HS-5 (cell line): ENCODE results near the gene PDS5B.
A peak's percentile ranks its signal among the peaks of the same experiment; 100 is the strongest.
"Not testable (repeated sequence)": the region's sequence is repeated elsewhere in the genome, so short reads cannot be mapped to it uniquely, and the experiment has no call there.

ENCODE experiments used
- DNase-seq: peaks from one replicate; pipeline ENCODE4 v3.0.0-alpha.2; 2012; ENCODE audit warnings: low read depth

The PDS5B gene

DNA sequence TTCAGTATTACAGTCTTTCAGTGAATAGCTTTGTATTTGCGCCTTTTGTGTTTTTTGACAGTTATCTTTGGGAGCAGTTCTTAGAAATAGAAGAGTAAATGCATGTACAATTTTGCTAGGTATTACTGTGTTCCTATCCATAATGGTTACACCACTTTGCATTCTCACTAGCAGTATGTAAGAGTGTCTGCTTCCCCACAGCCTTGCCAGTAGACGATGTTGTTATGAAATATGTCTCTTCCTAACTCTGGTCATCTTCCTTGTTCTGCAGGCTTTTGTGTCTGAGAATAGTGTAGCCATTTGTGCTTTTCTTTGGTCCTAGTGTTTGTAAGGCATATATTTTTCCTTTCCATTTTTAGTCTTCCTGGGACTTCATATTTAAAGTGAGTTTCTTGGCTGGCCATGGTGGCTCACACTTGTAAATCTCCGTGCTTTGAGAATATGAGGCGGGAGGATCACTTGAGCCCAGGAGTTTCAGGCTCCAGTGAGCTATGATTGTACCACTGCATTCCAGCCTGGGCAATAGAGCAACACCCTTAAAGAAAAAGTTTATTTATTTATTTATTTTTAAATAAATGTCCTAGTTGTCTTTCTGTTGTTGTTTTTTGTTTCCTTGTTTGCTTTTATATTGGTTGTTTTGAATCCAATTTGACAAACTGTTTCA lies 140.3 kb downstream of the PDS5B start:
- DNase-seq = no peak

DNA sequence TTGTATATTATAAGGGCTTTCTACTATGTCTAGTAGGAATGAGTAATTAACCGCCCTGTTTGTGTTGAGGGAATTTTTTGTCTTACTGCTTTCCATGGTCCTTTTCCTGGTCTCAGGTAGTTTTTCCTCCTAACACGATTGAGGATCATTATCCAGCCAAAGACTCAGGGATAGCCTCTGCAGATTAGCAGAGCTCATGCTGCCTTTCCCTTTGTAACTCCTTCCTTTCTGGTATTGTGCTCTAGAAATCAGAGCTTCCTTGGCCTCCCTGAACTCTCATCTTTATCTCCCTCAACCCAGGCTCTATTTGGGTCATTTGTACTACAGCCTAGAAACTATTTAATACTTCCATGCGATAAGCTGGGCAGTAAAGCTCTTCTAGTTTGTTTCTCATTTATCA lies 142.1 kb downstream of the PDS5B start:
- no peak for DNase-seq

DNA sequence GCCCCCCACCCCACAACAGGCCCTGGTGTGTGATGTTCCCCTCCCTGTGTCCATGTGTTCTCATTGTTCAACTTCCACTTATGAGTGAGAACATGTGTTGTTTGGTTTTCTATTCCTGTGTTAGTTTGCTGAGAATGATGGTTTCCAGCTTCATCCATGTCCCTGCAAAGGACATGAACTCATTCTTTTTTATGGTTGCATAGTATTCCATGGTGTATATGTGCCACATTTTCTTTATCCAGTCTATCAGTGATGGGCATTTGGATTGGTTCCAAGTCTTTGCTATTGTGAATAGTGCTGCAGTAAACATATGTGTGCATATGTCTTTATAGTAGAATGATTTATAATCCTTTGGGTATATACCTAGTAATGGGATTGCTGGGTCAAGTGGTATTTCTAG lies 142.8 kb downstream of the PDS5B start:
- not testable (repeated sequence) for DNase-seq

DNA sequence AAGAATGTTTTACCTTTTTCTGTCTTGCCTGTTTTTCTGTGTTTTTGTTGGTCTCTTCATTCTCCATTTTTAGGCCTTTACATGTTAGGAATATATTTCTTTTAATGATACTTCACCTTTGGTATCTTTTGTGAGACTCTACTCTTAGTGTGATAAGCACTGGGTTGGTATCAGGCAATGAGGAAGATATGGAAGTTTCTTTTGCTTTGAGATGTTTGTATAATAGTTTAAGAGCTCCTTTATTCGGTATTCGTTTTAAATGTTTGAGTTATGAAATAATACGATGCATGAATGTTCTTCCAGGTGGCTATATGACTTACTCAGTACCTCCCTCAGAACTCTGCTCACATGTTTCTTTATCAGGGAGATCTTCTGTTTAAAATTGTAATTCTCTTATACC lies 144.8 kb downstream of the PDS5B start:
- DNase-seq = no peak

DNA sequence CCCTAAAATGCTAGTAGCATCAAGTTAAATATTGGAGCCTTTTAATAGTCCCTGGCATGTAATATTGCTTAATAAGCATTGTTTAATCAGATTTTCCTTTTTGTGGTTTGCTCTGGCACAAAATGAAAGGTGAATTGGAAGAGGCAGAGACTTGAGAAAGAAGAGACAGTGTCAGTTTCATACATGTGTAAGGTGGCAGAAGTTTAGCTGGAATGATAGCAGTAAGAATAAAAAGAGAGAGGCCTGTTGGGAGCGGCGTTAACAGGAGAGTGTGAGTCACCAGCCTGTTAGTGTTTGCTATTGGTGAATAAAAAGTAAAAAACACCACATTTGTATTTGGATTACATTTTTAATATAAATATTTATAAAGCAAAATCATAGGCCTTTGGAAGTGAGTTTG lies 145.3 kb downstream of the PDS5B start:
- DNase-seq = no peak

DNA sequence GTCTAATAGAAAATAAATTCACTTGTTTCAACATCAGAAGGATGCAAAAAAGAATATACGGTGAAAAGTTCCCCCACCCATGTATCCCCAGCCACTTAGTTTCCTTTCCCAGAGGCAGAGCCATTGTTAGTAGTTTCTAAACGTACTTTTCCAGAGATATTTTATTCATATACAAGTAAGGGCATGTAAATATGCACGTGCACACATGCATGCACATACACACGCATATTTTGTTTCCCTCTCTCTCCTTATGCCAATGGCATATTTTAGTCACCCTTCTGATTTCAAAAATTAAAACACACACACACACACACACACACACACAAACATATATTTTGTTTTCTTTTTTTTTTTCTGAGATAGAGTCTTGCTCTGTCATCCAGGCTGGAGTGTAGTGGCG lies 147.4 kb downstream of the PDS5B start:
- DNase-seq = no peak

DNA sequence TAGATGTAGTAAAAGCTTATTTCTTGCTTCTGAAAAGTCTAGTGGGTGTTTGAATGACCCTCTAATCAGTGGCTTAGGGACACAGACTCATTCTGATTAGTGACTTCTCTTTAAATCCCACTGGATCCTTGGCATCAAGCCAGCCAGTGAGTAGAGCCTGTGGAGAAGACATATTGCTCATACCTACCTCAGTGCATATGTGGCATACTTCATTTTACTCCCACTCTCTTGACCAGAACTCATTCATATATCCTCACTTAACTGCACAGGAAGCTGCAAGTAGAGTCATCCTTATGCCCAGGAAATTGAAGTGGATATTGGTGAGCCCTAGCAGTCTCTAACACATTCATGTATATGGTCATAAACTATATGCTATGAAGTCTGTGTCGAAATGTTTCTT lies 148.3 kb downstream of the PDS5B start:
- DNase-seq = peak; percentile 37

DNA sequence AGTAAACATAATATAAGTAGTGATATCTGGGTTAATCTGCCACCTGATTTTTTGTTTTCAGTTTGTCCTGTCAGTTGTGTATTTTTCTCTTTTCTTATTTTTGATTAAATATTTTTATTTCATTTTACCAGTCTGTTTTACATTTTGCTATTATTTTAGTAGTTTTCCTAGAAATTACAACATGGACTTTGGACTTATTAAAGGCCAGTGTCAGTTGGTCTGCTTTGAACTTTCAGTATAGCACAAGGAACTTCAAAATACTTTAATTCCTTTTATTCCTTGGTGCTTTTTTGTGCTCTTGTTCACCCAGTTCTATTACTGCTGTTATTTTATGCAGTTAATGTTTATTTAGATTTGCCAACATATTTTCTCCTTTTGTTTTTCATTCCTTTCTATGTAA lies 149.6 kb downstream of the PDS5B start:
- DNase-seq = no peak

DNA sequence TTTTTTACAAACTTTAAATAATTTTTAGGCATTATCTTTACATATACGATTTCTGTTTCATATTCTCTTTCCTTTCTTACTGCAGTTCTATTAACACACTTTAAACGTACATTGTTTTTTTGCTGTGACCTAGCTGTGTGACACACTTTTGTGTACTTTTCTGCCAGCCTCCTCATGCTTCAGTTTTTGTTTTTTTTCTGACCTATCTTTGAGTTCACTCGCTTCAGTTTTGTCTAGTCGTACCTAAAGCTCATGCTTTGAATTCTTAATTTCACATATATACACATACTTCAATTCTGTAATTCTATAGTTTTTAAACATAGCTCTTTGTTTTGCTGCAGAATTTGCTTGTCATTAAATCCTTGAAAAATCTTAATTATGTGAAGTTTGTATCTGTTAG lies 150.4 kb downstream of the PDS5B start:
- no peak for DNase-seq

DNA sequence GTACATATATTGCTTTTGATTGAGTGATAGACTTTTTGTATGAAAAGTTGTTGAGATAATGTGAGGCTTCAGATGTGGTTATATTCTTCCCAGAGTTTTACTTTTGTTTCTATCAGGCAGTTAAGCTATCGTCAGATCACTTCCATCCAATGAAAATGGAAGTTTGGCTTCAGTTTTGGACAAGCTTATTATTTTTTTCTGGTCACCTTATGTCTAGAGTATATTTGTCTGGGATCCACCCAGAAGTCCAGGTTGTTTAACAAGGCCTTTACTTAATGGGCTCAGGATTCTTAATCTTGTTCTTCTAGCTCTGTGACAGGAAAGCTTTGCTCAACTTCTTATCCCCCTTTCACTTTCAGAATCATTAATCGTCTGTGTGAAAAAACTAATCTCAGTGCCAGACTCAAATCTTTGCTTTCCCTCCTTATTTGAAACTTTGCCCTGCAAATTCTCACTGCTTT lies 150.9 kb downstream of the PDS5B start:
- no peak for DNase-seq

DNA sequence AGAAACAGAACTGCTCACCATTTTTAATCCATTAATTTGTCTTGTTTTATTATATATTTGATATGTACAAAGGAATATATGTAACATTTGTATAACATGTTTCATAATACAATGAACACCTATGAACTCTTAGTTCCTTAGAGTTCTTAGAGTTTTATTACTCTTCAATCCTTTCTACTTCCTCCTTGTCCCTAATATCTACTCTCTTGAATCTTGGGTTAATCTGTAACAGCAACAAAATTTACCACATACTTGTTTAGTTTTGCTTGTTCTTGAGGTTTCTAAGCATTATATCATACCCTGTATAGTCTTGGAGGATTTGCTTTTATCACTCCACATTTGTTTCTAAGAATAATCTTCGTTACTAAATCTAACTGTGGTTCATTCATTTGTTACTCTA lies 151.4 kb downstream of the PDS5B start:
- DNase-seq = no peak

DNA sequence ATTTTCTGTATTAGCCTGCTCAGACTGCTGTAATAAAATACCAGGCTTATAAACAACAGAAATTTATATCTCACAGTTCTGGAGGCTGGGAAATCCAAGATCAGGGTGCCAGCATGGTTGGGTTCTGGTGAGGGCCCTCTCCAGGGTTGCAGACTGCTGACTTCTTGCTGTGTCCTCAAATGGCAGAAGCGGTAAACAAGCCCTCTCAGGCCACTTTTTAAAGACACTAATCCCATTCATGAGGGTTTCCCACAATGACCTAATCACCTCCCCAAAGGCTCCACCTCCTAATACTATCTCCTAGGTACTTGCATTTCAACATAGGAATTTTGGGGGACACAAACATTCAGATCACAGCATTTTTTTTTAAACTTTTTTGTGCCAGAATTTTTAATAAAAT lies 159.3 kb downstream of the PDS5B start:
- no peak for DNase-seq

DNA sequence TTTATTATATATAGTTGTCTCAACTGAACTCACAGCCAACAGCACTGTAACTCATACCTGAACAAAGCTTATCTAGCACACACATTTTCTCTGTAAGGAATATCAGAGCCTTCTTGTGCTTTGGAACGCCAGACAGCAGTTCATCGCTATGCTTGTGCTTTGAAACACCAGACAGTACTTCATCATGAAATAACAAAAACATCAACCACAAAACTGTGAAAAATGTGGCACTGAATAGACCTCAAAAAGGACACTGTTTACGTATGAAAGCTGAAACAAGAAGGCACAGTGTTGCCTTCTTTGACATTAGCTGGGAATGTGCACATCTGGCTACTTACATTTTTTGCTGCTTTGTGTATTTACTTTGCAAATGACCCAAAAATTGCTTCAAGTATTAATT lies 160.2 kb downstream of the PDS5B start:
- DNase-seq = no peak

DNA sequence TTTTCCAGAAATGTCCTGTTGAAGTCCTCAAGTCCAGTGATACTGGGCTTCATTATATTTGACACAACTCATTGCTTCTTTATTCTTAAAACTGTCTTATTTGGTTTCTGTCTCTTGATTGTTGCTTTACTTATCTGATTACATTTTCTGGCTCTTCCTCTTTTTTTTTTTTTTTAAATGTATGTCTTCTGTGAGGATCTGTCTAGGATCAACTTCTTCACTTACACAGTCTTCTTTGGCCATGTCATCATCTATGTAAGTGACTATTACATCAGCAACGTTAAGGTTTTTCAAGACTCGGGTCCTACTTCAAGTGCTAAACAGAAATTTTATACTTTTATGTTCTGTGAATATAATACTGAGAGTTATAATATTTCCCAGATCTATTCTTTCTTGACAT lies 162.1 kb downstream of the PDS5B start:
- DNase-seq = no peak

DNA sequence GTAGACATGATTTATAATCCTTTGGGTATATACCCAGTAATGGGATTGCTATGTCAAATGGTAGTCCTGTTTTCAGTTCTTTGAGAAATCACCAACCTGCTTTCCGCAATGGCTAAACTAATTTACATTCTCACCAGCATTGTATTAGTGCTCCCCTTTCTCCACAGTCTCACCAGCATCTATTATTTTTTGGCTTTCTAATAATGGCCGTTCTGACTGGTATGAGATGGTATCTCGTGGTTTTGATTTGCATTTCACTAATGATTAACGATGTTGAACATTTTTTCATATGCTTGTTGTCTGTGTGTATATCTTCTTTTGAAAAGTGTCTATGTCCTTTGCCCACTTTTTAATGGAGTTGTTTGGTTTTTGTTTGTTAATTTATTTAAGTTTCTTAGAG lies 165.1 kb downstream of the PDS5B start:
- DNase-seq = no peak

DNA sequence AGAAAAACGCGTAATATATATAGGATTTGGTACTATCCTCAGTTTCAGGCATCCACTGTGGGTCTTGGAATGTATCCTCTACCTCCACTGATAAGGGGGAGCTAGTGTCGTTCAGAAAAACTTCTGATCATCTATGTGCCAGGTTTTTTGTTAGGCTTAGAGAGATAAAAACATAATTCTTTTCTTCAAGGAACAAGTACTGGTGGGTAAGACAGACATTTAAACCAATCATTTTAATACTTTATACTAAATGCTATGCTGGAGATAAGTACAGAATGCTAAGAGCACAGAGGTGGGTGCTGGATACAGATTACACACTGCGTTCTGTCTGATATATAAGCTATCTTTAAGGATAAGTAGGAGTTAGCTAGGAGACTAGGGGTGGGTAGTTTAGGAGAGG lies 166.1 kb downstream of the PDS5B start:
- DNase-seq = no peak

DNA sequence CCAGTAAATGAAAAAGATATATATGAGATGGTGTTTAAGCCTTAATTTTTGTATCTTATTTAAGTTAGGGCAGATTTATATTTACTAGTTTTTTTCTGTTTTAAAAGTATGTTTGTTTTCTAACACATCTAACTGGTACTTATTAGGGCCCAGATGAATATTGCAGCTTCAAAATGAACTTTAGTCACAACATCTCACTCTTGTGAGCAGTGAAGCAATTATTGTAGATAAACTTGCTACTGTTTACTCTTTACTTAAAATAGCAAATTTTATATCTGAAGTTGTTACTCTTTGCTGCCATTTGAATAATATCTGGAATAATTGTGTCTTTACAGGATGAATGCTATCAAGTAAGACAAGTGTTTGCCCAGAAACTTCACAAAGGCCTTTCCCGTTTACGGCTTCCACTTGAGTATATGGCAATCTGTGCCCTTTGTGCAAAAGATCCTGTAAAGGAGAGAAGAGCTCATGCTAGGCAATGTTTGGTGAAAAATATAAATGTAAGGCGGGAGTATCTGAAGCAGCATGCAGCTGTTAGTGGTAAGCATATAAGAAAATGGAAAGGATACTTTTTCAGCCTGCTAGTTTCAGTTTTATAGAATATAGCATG lies 166.8 kb downstream of the PDS5B start:
- no peak for DNase-seq

DNA sequence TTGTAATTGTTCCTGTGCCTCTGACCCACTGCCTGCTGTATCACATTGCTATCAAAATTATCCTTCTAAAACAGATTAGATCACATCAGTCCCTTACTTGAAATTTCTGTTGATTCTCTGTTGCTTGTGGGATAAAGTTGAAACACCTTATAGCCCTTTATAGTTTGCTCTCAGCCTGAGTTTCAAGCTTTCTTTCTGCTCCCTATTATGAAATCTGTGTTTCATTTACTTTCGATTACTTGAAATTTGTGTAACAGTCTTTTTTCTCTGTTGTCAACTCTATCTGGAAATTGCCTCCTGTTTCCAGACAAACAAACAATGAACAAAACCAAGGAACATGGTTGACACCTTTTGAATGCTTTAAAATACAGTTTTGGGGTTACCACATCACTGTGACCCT lies 167.9 kb downstream of the PDS5B start:
- DNase-seq = no peak

DNA sequence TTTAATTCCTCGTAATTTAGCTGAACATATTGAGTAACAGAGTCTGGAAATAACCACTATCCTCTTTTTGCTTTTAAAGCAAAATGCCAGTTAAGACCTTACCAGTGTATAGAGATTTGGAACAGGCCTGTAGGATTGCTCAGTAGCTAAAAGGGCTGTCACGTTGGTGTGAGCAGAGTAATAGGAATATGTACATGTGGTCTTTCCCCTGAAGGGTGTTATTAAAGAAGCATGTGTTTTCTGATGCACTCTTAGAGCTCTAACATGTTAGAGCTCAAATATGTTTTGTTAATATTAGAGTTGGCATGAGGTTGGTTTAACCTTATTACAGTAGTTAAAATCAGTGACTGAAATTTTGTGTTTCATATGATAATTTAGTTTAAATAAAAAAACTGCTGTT lies 172.9 kb downstream of the PDS5B start:
- DNase-seq = no peak

DNA sequence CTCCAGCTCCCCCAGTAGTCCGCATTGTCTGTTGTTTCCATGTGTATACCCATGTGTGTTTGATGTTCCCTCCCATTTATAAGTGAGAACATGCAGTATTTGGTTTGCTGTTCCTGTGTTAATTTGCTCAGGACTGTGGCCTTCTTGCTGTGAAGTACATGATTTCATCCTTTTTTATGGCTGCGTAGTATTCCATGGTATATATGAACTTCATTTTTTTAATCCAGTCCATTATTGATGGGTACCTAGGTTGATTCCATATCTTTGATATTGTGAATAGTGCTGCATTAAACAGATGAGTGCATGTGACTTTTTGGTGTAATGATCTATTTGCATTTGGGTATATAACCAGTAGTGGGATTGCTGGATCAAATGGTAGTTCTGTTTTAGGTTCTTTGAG lies 175.2 kb downstream of the PDS5B start:
- no peak for DNase-seq

DNA sequence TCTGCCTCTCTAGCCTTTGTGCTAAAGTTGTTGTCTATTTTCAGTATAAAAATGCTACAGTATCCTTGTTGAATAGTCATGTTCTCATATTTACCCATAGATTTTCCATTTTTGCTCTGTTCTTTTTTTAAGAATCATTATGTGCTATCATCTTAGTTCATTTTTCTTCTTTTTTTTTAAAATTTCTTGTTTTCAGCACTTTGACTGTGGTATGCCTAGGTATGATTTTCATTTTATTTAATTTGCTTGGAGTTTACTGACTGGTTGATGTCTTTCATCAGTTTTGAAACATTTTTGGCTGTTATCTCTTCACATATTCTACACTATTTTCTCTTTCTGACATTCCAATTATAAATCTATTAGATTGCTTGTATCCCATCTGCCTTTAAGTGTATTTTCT lies 192.9 kb downstream of the PDS5B start:
- no peak for DNase-seq

DNA sequence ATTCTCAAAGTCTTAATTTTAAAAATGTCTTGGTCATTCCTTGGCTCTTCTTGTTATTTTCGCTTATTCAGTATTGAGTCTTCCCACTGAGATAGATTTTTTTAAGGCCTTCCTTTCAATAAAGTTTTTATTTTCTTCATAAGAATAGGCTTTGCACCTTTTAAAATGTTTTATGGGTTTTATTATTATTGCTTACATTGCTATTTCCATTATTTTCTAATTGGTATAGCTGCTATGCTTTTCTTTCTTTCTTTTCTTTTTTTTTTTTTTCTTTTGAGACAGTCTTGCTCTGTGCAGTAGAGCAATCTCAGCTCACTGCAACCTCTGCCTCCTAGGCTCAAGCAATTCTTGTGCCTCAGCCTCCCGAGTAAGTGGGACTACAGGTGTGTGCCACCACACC lies 195.7 kb downstream of the PDS5B start:
- DNase-seq = no peak

DNA sequence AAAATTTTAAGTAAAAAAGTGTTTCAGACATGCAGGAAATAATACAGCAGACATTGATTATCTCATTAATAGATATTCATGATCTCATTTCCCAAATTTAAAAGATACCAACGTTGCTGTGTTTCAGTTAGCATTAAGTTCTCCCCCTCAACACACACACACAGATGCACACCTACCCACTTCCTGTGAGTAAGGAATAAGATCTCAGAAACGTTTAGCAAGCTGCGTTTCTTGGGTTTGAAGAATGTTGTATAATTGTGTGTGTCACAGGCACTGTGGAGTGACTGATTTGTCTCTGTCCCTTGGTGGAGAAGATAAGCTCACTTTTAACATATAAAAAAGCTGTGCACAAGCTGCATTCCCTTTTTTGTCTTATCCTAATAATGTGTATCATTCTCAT lies 196.8 kb downstream of the PDS5B start:
- no peak for DNase-seq

DNA sequence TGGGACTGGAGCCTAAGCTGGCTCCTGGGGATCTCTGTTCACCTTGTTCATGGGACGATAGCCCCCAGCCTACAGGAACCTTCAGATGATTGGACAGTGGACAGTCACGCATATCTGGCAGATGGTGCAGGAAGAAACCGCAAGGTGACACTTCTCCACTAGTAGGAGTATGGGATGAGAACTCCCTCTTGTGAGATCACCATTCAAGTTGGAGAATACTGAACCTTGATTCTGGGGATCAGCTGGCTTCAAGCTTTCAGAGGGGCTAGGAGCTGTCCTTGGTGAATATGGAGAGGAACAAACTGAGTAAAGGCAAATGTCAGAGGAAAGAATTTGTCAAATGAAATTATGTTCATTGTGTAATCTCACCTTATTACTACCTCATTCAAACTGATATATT lies 204.5 kb downstream of the PDS5B start:
- no peak for DNase-seq
